ES-I3 (cell line): ENCODE measurements around the gene VWA7.

Experiments used
- H3K36me3 ChIP-seq: 2 replicates; pipeline ENCODE4 v1.6.1; 2013; ENCODE audit warnings: mild to moderate bottlenecking, low read length, control low read depth, moderate library complexity; ENCODE audit not compliant: insufficient read depth
- H3K4me1 ChIP-seq: 2 replicates; pipeline ENCODE4 v1.6.1; 2013; ENCODE audit warnings: mild to moderate bottlenecking, control low read depth, low read length; ENCODE audit not compliant: insufficient read depth
- H3K9ac ChIP-seq: 2 replicates; pipeline ENCODE4 v1.6.1; 2013; ENCODE audit warnings: low read depth, mild to moderate bottlenecking, low read length, moderate library complexity
- H3K9me3 ChIP-seq: 2 replicates; pipeline ENCODE4 v1.6.1; 2013; ENCODE audit warnings: mild to moderate bottlenecking, low read length, moderate library complexity; ENCODE audit not compliant: control insufficient read depth, insufficient read depth

The VWA7 gene

DNA sequence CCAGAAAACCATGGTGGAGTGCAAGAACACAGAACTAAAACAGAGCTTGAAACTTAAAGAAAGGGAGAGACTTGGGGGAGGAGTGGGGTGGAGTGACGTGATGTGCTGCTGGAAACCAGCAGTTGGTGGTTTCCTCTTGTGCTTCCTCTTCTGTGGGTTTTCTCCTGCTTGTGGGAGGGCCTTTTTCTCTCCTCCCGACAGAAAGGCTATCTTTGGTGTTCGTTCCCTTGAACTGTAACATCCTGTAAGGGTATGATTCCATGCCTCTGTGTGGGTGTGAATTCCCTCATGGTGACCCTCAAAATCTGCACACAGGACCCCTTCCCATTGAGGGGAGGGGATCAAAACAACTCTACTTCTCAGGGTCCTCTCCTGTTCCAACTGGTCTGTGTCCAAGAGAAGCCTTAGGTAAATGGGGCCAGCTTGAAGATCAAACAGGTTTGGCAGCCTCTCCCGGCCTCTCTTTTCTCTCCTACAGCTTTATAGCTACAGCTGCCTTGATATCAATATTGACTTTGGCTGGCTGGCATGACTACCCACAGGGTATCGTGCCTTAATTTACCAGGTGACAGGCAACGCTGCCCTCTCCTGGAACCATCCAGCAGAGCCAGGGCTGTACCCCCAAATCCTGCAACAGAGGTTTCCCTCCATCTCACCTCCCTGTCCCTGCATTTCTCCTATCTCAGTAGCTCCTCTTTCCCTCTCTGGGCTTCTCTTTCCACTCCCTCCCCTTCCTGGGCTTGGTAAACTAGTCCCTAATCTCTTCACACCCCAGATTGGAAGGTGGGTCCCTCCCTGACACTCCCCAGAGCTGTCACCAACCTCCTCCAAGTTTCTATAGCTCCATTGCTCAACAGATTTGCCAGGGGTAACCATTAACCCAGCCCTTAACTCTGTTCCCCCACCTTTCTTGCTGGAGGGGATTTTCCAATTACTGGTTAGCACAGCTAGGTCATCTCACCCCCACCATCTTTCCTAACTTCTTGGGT lies 38.8 kb downstream of the VWA7 start:
- H3K4me1 ChIP-seq = peaks cover 22% of the 10 kb centered on the region
- H3K36me3 ChIP-seq = peaks cover 20% of the 10 kb centered on the region
- peak overlapping the region; percentile 52; the same call in 1 of the 2 replicates for H3K9ac ChIP-seq
- H3K9me3 ChIP-seq = no peaks in the 10 kb centered on the region

DNA sequence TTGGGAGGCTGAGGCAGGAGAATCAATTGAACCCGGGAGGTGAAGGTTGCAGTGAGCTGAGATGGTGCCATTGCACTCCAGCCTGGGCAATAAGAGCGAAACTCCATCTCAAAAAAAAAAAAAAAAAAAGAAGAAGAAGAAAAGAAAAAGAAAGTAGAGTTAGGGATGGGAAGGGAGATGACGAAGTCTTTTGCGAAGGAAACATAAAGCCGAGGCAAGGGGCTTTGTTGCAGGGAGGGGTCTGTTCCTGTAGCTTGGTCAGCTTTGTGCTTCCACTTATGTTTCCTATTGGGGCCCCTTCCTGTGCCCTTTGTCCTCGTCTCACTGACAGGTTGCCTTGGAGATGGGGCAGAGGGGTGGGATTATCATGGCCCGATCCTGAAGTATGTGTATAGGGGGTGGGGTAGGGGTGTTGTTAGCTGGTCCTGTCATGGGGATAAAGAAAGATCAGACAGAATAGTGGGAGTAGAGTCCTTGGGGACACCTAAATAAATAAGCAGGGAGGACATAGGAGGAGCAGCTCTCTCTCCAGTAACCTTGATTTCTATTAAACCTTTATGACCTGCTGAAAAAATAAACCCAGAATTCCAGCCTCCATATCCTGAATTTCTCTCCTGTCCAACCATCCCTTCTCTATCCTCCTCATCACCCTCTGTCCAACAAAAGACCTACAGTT lies 39.7 kb downstream of the VWA7 start:
- Histone ChIP-seq H3K4me1 (peaks cover 22% of the 10 kb centered on the region), H3K9ac (peak overlapping the region; percentile 100; the same call in 1 of the 2 replicates), H3K9me3 (no peaks in the 10 kb centered on the region), H3K36me3 (peaks cover 20% of the 10 kb centered on the region)

DNA sequence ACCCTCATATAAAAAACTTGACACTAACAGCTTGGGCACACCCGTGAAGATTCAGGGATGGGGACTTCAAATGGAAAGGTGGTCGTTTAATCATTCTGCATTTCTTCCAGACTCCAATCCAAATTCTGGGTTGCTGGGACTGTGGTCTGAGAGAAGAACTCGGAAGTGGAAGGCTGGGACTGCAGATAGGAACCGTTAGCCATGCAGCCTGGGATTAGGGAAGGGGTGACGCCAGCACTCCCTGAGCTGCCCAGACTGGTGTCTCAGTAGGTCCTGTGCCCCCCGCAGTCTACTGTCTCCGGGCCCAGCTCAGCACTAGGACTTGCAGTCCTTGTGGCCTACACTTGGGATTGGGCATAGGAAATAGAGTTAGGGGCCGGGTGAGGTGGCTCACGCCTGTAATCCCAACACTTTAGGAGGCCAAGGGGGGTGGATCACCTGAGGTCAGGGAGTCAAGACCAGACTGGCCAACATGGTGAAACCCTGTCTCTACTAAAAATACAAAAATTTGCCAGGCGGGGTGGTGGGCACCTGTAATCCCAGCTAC lies 40.3 kb downstream of the VWA7 start:
- Histone ChIP-seq H3K4me1 (peaks cover 22% of the 10 kb centered on the region), H3K9ac (peak overlapping the region; percentile 100), H3K9me3 (no peaks in the 10 kb centered on the region), H3K36me3 (peaks cover 21% of the 10 kb centered on the region)

DNA sequence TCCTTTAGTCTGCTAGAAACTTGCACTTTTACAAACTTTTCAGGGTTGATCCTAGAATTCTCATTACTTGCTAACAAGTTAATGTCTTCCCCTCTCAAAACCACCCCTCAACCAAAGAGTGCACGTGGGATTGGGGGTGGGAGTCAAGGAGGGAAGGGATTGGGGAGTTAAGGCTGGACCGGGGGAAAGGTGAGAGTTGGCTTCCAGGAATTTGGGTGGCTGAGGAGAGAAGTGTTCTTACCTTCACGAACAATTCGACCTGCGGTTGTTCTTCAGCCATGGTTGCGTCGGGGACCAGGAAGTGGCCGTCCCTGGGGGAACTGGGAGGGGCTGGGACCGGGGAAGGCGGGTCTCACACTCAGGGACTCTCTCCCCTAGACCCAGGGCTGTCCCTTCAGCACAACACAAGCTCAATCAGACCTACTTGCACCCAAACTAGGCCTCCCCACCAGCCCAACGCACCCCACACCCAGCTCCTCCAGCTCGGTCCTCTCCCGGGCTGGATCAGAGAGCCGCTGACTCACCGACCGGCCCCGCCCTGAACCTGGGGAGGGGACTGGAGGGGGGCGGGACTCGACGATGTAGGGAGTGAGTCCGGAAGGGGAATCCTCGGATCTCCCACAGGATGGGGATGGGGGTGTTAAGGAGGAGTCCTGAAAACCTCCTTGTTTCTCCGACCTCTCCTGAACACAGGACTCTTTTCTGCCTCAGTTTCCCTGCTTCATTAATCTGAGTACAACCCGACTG lies 40.9 kb downstream of the VWA7 start, which contains the start of gene CLIC1:
Gene CLIC1, minus strand, starts transcription at position 510 of the 747 bp plus-strand sequence. Its CDS starts 230 bp downstream, at position 280.
- H3K9ac ChIP-seq = peak within 1 kb of the TSS; percentile 100
- H3K4me1 ChIP-seq = peaks cover 22% of the 10 kb centered on the region
- H3K9me3 ChIP-seq = no peaks in the 10 kb centered on the region
- H3K36me3 ChIP-seq = peaks cover 24% of the 10 kb centered on the region

DNA sequence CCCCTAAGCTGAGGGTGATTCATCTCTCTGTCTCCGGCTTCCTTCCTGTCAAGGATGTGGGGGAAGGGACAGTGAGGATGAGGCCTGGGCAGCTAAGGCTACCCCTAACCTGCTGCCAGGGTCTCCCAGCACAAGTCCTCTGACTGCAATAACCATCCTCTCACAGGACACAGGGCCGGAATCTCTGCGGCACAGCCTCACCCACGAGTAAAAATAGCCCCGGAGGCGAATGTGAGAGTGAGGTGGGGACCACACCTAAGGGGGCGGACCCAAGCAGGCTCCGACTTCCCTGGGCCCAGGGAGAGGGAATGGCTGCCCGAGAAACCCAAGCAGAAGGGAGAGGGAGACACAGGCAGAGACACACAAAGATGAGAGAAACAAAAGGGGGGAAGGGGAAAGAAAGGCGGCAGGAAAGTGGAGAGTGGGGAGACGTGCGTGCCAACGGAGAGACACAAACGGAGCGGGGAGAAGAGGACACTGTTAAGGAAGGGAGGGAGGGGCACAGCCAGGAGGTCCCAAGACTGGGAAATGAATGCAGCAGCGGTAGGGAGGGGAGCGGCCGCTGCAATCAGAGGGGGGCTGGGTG lies 42.2 kb downstream of the VWA7 start:
- peaks cover 21% of the 10 kb centered on the region for H3K36me3 ChIP-seq
- H3K9ac ChIP-seq = peak overlapping the region; percentile 100
- peaks cover 22% of the 10 kb centered on the region for H3K4me1 ChIP-seq
- no peaks in the 10 kb centered on the region for H3K9me3 ChIP-seq

DNA sequence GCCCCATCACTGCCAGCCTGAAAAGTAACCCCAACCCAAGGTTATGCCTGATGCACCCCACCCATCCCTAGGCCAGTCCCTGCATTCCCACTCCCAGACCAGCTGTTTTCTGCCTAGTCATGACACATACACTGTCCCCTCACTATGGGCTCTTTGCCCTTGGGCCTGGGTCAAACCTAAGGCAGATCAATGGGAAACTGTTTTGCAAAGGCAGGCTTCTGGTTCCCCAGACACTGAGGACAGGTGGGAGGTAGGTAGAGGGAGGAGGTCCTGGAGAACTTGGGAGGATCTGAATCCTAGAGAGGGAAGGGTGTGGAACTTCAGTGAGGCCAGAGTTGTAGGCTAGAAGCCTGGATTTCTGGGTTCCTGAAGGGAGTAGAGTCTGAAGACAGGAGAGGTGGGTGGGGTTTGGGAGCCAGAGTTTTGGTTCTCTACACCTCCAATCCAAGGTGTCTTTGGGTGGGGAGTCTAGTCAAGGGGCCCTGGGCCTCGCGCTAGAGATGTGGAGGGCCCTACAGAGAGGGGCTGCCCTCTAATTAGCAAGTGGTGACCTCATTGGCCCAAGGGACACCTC lies 42.8 kb downstream of the VWA7 start:
- Histone ChIP-seq H3K9ac (peak overlapping the region; percentile 100), H3K36me3 (peaks cover 21% of the 10 kb centered on the region), H3K4me1 (peaks cover 22% of the 10 kb centered on the region), H3K9me3 (no peaks in the 10 kb centered on the region)

DNA sequence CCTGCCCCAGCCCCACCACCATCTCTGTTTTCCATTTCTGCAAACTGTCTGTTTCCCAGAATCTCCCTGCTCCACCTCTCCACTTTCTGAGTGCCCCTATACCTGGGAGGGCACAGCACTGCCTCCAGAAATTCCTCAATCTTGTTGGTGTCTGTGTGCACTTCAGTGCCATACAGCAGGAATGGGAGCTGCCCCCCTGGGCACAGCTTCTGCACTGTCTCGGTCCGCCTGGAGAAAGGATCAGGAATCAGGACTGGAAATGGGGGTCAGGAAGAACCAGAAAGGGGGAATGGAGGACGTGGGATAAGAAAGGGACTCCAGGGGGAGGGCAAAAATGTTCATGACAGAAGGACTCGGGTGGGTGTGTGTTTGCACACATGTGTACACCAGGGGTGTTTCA lies 43.4 kb downstream of the VWA7 start:
- Histone ChIP-seq H3K4me1 (peaks cover 21% of the 10 kb centered on the region), H3K36me3 (peaks cover 21% of the 10 kb centered on the region), H3K9ac (no peak overlapping the region), H3K9me3 (no peaks in the 10 kb centered on the region)

DNA sequence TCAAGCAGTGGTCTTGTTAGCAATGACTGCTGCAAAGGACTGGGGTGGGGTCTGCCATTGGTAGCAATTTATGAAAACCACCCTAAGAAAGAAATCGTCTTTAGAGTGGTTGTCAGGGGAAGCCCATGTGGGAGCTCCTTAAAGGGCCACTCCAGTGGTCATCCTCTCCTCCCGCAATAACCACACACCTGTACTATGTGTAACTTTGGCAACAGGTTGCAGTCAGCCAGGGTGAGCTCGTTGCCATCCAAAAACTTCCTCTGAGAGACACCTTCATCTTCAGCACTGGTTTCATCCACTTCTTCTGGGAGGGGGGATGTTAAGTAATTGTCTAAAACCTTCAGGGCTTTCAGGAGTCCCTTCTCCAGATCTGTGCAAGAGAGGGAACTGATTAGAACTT lies 45.1 kb downstream of the VWA7 start:
- Histone ChIP-seq H3K9me3 (no peaks in the 10 kb centered on the region), H3K4me1 (peaks cover 8% of the 10 kb centered on the region), H3K9ac (no peak overlapping the region), H3K36me3 (peaks cover 21% of the 10 kb centered on the region)

DNA sequence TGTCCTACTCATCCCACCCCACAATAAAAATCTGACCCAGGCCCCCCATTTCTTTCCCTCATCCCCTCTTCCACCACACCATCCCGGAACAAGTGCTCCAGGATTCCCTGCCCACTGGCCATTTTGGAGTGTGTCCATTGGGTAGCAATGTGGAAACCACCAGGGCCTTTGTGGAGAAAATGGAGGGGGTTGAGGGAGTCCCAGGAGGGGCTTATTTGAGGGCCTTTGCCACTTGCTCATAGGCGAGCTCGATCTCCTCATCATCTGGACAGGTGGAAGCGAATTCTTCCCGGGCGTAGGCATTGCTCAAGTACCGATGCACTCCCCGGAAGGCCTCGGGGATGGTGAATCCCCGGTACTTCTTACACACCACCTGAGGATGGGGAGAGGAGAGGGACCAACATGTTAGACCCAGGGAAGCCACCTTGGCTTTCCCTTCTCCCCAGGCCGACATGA lies 46.5 kb downstream of the VWA7 start:
- no peaks in the 10 kb centered on the region for H3K9me3 ChIP-seq
- H3K36me3 ChIP-seq = peaks cover 21% of the 10 kb centered on the region
- peaks cover 8% of the 10 kb centered on the region for H3K4me1 ChIP-seq
- H3K9ac ChIP-seq = peak overlapping the region; percentile 85; the same call in 1 of the 2 replicates

DNA sequence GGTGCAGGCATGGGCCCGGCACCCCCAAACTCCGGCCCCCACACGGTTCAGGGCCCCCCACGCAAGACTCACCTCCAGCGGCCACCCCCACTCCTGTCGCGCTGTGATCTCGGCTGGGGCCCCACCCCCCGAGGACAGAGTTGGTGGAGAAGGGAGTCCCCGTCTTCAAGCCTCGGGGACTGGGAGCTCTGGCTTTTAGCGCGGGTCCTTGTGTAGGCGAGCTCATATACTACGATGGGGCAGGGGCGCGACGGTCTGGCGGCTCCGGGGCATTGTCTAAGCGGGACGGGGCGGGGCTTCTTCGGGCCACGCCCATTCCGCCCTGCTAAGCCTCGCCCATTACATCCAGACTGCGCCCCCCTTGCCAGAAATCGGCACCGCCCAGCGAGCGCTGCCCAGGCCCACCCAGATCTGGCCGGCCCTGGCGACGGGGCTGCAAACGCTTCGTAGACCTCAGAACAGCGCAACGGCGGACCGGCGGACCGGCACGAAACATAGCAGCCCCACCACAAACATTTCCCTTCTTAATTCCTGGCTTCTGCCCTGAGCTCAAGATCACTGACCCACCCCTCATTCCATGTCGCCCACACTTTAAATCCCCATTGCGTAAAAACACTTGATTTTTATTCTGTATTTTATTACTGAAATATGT lies 47.0 kb downstream of the VWA7 start:
- H3K9me3 ChIP-seq = no peaks in the 10 kb centered on the region
- peak overlapping the region; percentile 85 for H3K9ac ChIP-seq
- peaks cover 21% of the 10 kb centered on the region for H3K36me3 ChIP-seq
- H3K4me1 ChIP-seq = peaks cover 8% of the 10 kb centered on the region

DNA sequence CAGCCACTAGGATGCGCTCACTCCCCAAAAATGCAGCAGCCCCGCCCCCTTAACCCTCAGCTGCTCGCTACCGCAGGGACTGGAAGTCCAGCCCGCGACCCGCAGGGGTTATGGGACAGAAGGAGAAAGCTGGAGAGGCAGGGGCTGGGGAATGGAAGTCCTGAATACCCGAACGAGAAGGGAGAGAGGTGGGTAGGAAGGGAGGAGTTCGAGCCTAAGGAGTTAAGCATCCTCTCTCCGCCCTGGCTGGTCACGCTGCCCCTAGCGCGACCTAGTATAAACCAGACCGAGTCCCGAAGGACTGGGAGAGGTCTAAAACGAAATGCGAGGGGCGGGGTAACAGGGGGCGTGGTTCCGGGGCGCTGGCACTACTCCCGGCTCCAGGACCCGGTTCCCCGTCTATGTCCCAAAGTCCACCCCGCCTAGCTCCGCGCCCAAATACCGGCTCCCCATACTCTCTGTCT lies 47.6 kb downstream of the VWA7 start:
- peaks cover 21% of the 10 kb centered on the region for H3K36me3 ChIP-seq
- peak overlapping the region; percentile 85 for H3K9ac ChIP-seq
- peaks cover 8% of the 10 kb centered on the region for H3K4me1 ChIP-seq
- no peaks in the 10 kb centered on the region for H3K9me3 ChIP-seq

DNA sequence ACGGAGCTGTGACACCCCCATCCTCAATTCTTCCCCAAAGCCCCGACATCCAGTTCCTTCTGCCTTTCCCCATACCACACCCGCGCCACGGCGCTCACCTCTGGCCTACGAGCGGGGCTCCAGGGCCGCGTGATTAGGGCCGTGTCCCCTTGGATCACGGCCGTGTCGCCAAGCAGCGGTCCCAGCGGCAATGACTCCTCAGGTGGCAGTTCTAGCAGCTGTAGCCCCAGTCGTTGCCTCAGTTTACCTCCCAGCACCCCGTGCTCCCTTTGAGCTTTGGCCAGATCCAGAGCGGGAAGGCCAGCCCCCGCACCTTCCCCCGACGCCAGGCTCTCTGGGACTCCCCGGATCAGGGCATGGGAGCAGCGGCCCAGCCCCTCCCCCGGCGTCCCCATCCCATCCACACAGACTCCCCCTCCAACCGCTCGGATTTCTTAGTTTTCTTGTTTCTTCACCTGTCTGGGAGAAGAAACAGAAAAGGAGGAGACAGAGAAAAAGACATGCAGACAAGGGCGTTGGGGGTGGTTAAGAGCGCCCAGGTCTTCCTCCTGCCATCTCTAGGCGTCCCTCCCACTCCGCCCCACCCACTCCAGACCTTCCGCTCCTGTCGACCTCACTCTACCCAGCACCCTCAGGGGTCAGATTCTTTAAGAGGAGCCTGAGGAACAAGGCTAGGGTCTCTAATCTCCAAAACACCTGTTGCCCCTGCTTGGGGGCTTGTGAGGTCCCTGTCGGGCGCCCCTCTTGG lies 48.2 kb downstream of the VWA7 start, which contains the start of gene DDAH2:
Gene DDAH2, minus strand, starts transcription at position 533 of the 748 bp plus-strand sequence. Its CDS starts 138 bp downstream, at position 395.
- Histone ChIP-seq H3K9me3 (no peaks in the 10 kb centered on the region), H3K36me3 (peaks cover 19% of the 10 kb centered on the region), H3K9ac (peak within 1 kb of the TSS; percentile 85), H3K4me1 (peaks cover 2% of the 10 kb centered on the region)
